GM10248 (cell line): Measurements from ENCODE around the gene MAD1L1.
"Not testable (repeated sequence)": the region's sequence is repeated elsewhere in the genome, so short reads cannot be mapped to it uniquely, and the experiment has no call there.

Experiments used
- CTCF ChIA-PET: fragments of 300-600 bp; sonication (Branson Sonifier 250); formaldehyde crosslinking; extraction: SDS; loops from one replicate; lab custom pipeline; 2021; ENCODE audit warnings: antibody characterized with exemption; lab: Yijun Ruan, JAX
- POLR2A ChIA-PET: fragments of 350-650 bp; sonication (Branson Sonifier 250); formaldehyde crosslinking; extraction: SDS; loops from one replicate; lab custom pipeline; 2020; ENCODE audit warnings: antibody characterized with exemption; lab: Yijun Ruan, JAX
- DNase-seq: peaks from one replicate; pipeline ENCODE4 v3.0.0; 2012; ENCODE audit errors: extremely low spot score
- TF ChIP-seq, protein P1 (sequence below): IDR thresholded peaks from 2 replicates; pipeline ENCODE4 v1.5.1; 2012; ENCODE audit warnings: mild to moderate bottlenecking, low read depth; ENCODE audit errors: extremely low read depth, missing control alignments, control extremely low read depth

MAD1L1 gene

DNA sequence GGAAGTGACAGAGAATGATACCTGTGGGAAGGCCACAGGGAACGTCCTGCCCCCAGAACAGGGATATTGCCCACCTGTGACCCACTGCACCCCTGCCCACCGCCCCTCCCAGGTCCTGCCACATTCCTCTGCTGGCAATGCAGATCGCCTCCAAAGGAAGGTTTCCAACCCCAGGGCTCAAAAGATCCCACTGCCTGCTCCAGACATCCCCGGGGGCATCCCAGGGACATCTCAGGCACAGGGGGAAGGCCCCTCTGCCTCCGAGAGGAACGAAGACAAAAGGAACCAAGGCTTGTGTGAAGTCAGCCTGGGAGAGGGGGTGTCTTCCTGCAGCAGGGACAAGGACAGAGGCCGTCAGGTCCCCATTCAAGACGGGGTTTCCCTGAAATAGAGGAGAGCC lies 37.8 kb upstream of the MAD1L1 start:
- TF ChIP-seq, protein P1, sequence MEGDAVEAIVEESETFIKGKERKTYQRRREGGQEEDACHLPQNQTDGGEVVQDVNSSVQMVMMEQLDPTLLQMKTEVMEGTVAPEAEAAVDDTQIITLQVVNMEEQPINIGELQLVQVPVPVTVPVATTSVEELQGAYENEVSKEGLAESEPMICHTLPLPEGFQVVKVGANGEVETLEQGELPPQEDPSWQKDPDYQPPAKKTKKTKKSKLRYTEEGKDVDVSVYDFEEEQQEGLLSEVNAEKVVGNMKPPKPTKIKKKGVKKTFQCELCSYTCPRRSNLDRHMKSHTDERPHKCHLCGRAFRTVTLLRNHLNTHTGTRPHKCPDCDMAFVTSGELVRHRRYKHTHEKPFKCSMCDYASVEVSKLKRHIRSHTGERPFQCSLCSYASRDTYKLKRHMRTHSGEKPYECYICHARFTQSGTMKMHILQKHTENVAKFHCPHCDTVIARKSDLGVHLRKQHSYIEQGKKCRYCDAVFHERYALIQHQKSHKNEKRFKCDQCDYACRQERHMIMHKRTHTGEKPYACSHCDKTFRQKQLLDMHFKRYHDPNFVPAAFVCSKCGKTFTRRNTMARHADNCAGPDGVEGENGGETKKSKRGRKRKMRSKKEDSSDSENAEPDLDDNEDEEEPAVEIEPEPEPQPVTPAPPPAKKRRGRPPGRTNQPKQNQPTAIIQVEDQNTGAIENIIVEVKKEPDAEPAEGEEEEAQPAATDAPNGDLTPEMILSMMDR, result no peak
- POLR2A ChIA-PET, result interaction anchor here (0.6 kb wide), 1 partner anchor 50 kb away, joined by 7 read pairs; no protein-coding TSS in a partner anchor
- DNase-seq, result no peak
- CTCF ChIA-PET, result interaction anchor here (1.4 kb wide), 1 partner anchor 22 kb away, joined by 3 read pairs; no protein-coding TSS in a partner anchor

DNA sequence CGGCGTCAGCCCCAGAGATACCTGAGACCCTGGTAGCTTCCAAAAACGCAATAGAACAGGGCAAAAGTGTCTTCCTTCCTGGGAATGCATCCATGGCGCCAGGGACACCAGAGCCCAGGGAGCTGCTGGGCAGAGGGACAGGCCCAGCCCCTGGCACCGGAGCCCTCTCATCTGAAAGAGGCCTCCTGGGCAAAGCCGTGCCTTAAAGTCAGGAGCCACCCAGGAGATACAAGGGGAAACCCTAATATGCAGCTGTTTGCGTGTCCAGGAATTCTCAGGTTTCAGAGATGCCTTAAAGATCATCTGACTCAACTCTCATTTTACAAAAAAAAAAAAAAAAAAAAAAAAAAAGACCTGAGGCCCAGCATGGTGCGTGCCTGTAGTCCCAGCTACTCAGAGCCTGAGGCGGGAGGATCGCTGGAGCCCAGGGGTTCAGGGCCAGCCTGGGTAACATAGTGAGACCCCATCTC lies 37.3 kb upstream of the MAD1L1 start:
- TF ChIP-seq, protein P1, result no peak
- no peak for DNase-seq
- ChIA-PET CTCF (interaction anchor here (1.3 to 1.4 kb wide), 2 partner anchors 9 to 21 kb away, joined by 3 to 5 read pairs; no protein-coding TSS in a partner anchor), POLR2A (interaction anchor here (0.6 kb wide), 1 partner anchor 50 kb away, joined by 7 read pairs; no protein-coding TSS in a partner anchor)

DNA sequence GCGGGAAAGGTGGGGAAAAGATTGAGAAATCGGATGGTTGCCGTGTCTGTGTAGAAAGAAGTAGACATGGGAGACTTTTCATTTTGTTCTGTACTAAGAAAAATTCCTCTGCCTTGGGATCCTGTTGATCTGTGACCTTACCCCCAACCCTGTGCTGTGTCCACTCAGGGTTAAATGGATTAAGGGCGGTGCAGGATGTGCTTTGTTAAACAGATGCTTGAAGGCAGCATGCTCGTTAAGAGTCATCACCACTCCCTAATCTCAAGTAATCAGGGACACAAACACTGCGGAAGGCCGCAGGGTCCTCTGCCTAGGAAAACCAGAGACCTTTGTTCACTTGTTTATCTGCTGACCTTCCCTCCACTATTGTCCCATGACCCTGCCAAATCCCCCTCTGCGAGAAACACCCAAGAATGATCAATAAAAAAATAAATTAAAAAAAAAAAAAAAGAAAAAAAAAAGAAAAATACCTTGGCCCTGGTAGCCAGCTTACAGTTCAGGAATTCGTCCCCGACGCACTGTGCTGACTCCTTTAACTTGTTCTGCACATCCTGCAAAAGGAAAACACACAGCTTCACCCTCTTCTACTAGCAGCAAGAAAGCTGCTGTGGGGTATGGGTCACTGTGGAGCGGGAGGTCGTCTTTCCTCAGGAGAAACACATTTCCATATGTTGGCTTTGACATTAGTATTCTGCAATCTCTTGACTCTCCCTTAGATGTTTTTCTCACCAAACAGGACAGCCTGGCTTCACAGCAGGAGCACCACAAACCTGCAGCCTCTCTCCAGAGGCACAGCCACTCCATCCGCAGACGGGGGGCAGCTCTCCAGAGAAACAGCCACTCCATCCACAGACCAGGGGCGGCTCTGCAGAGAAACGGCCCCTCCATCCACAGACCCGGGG lies 36.6 kb upstream of the MAD1L1 start:
- DNase-seq, POLR2A ChIA-PET: not testable (repeated sequence)
- CTCF ChIA-PET, result interaction anchor here (1.3 to 1.4 kb wide), 2 partner anchors 8 to 21 kb away, joined by 3 to 5 read pairs; no protein-coding TSS in a partner anchor

DNA sequence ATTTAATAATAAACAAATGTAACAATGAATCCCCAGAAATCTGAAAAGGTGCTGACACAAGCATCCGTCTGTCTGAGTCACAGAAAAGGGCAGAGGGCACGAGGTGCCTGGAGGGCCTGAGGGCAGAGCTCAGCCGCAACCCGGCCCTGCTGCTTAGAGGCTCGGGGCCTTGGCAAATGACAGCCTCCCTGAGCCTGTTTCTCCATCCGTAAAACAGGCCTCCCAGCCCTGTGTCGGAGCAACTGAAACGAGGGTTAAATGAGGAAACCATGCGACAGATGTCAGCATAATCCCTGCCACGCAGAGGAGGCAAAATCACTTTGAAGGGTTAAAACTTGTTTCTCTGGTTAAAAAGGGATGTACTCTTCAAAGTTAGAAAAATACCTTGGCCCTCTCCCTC lies 34.2 kb upstream of the MAD1L1 start:
- CTCF ChIA-PET, result no interaction called here
- POLR2A ChIA-PET, result interaction anchor here (0.6 kb wide), 1 partner anchor 18 kb away, joined by 5 read pairs; no protein-coding TSS in a partner anchor
- DNase-seq, result no peak
- TF ChIP-seq, protein P1, result no peak

DNA sequence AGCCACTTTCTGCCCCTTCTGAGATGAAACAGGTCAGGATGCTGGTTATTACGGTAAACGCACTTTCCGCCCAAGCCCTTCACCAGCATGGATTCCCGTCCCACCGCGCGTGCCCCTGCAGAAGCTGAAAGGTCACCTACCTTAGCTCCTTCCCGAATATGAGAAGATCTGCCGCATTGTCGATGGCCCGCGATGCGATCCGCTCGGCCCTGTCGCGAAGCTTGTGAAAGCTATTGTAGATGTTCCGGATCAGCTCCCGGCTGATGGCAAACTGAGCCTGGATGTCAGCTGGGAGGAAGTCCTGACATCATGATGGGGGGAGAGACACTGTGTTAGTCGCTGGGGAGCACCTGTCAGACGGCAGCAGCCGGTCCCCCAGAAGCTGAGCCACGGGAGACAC lies 31.4 kb upstream of the MAD1L1 start:
- ChIA-PET CTCF (interaction anchor here (2.1 kb wide), 1 partner anchor 11 kb away, joined by 6 read pairs; no protein-coding TSS in a partner anchor), POLR2A (no interaction called here)
- TF ChIP-seq, protein P1, result no peak

DNA sequence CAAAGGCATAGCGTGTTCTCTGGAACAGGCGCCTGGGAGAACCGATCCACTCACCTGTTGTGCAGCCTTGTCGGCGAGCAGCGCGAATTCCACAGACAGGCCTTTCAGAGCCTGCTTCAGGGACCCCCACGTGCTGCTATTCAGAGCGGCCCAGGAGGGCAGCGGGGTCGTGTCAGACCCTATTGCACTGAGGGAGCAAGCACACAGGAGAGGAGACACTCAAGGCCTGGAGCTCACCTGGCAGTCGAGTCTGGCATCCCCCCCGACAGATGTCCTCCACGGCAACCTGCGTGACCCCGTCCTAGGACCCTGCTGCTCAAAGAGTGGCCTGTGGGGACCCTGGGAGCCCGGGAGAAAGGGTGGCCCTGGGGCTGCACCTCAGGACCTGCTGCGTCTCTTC lies 30.4 kb upstream of the MAD1L1 start:
- ChIA-PET POLR2A (no interaction called here), CTCF (interaction anchor here (4.7 kb wide), 1 partner anchor 14 kb away, joined by 34 read pairs; no protein-coding TSS in a partner anchor)
- DNase-seq, result no peak
- TF ChIP-seq, protein P1, result no peak

More for the DNA sequence above, 31.4 kb upstream of the MAD1L1 start:
- DNase-seq, result no peak
